ENCODE results near the gene PNMA8B.

Gene PNMA8B

DNA sequence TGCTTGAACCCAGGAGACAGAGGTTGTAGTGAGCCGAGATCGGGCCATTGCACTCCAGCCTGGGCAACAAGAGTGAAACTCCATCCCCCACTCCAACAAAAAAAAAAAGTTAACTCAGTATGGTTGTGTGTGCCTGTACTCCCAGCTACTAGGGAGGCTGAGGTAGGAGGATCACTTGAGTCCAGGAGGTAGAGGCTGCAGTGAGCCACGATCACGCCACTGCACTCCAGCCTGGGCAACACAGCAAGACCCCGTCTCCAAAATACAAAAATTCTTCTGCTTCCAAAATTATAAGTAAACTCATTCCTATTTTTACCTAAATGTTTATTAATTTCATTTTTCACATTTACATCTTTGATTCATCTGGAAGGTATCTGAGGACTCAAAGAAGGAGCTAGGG, 38.7 kb downstream of the PNMA8B start:
- ATAC-seq (replicated peaks; ENCODE audit: extremely low read depth, poor library complexity, severe bottlenecking) (no peak), DNase-seq (ENCODE audit: low spot score in 2 of 2) (no peak)
- H3K9me3 Mint-ChIP-seq = no peaks in the 10 kb centered on the region
- peaks cover 2% of the 10 kb centered on the region for H3K36me3 Mint-ChIP-seq (ENCODE audit: insufficient read depth)
- no peaks in the 10 kb centered on the region for H3K4me1 Mint-ChIP-seq
- peaks cover 50% of the 10 kb centered on the region for H3K27me3 Mint-ChIP-seq
- no peak overlapping the region for H3K27ac Mint-ChIP-seq (ENCODE audit: low read depth)
- no peak overlapping the region for H3K4me3 Mint-ChIP-seq

DNA sequence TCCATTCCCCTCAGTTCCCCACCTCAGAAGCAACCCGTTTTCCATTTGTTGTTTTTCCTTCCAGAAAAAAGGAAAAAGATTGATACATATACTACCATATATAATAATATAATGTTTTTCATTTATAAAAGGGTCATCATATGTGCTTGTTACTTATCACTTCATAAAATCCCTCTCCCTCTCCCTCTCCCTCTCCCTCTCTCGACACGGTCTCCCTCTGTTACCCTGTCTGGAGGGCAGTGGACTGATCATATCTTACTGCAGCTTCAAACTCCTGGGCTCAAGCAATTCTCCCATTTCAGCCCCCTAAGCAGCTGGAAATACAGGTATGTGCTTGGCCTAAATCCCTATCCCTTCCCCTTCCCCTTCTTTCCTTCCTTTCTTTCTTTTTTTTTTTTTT, 41.4 kb downstream of the PNMA8B start:
- H3K27me3 Mint-ChIP-seq = peaks cover 71% of the 10 kb centered on the region
- DNase-seq (ENCODE audit: low spot score in 2 of 2) = no peak
- H3K27ac Mint-ChIP-seq (ENCODE audit: low read depth) = no peak overlapping the region
- peaks cover 2% of the 10 kb centered on the region for H3K36me3 Mint-ChIP-seq (ENCODE audit: insufficient read depth)
- ATAC-seq (replicated peaks; ENCODE audit: extremely low read depth, poor library complexity, severe bottlenecking) = no peak
- H3K4me3 Mint-ChIP-seq = no peak overlapping the region
- peaks cover 6% of the 10 kb centered on the region for H3K9me3 Mint-ChIP-seq
- no peaks in the 10 kb centered on the region for H3K4me1 Mint-ChIP-seq

DNA sequence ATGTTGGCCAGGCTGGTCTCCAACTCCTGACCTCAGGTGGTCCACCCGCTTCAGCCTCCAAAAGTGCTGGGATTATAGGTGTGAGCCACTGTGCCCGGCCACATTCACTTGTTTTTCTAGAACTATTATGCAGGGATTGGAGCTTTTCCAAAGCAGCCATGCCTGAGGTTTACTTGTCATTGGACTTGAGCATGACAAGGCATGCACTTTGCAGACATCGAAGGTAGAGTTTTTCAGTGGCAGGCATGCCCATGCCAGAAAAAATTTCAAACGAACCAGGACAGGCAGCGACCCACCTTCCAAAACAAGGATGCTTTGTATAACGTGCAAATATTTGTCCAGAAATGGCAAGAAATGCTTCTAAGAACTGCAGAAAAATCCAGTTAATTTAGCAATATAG, 42.0 kb downstream of the PNMA8B start:
- H3K4me1 Mint-ChIP-seq = no peaks in the 10 kb centered on the region
- H3K9me3 Mint-ChIP-seq = peaks cover 8% of the 10 kb centered on the region
- H3K27ac Mint-ChIP-seq (ENCODE audit: low read depth) = no peak overlapping the region
- peaks cover 67% of the 10 kb centered on the region for H3K27me3 Mint-ChIP-seq
- ATAC-seq (replicated peaks; ENCODE audit: extremely low read depth, poor library complexity, severe bottlenecking) (no peak), DNase-seq (ENCODE audit: low spot score in 2 of 2) (no peak)
- peaks cover 2% of the 10 kb centered on the region for H3K36me3 Mint-ChIP-seq (ENCODE audit: insufficient read depth)
- H3K4me3 Mint-ChIP-seq = no peak overlapping the region

DNA sequence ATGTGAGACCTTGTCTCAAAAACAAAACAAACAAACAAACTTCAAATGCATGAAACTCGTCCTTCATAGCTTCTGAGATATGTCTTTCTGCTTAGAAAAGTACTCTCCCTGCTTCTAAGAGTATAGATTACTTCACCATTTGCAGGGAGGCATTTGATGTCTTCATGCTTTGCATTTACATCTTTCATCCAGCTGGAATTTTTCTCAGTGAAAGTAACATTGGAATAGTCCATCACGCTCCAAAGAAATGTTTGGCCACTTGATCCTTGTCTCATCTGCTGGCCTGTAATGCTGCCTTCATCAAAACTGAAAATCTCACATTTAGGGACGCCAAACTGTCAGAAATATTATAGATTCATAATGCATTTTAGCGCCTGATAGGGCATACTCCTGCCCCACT, 43.5 kb downstream of the PNMA8B start:
- DNase-seq (ENCODE audit: low spot score in 2 of 2) (no peak), ATAC-seq (replicated peaks; ENCODE audit: extremely low read depth, poor library complexity, severe bottlenecking) (no peak)
- H3K36me3 Mint-ChIP-seq (ENCODE audit: insufficient read depth) = no peaks in the 10 kb centered on the region
- no peaks in the 10 kb centered on the region for H3K4me1 Mint-ChIP-seq
- H3K4me3 Mint-ChIP-seq = no peak overlapping the region
- H3K27me3 Mint-ChIP-seq = peaks cover 61% of the 10 kb centered on the region
- H3K9me3 Mint-ChIP-seq = peaks cover 8% of the 10 kb centered on the region
- H3K27ac Mint-ChIP-seq (ENCODE audit: low read depth) = no peak overlapping the region

DNA sequence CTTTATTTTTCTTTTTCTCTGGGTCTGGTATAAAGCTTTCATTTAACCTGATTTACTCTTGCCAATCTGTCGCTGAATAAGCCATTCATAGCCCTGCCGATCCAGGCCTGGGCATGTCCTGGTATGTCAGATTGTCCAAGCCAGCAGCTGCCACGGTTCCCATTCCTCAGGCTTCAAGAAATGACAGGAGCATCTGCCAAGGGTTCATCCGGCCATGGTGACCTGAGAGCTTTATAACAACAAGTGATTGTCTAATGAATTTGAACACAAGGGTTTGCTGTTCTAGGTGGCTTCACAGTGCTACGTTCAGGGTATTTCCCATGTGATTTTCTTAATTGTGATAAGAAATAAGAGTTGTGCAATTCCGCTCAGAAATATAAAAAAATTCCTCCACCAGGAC, 44.3 kb downstream of the PNMA8B start:
- H3K4me1 Mint-ChIP-seq = no peaks in the 10 kb centered on the region
- H3K27me3 Mint-ChIP-seq = peaks cover 60% of the 10 kb centered on the region
- ATAC-seq (replicated peaks; ENCODE audit: extremely low read depth, poor library complexity, severe bottlenecking) = no peak
- no peak for DNase-seq (ENCODE audit: low spot score in 2 of 2)
- H3K9me3 Mint-ChIP-seq = peaks cover 8% of the 10 kb centered on the region
- H3K36me3 Mint-ChIP-seq (ENCODE audit: insufficient read depth) = no peaks in the 10 kb centered on the region
- no peak overlapping the region for H3K27ac Mint-ChIP-seq (ENCODE audit: low read depth)
- no peak overlapping the region for H3K4me3 Mint-ChIP-seq

DNA sequence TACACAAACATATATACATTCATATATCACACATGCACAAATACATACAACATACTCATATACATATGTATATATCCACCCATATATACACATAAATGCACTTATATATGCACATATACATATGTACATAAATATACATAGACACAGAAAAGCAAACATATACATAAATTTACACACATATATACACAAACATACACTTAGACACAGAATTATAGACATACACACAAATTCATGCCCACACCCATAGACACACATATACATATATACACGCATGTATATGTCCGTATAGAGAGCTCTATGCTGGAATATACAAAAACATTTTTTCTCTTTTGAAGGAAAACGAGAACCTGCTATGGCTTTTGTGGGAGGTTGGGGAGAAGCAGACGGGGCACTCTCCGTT, 44.9 kb downstream of the PNMA8B start:
- Mint-ChIP-seq H3K27me3 (peaks cover 60% of the 10 kb centered on the region), H3K27ac (ENCODE audit: low read depth) (no peak overlapping the region), H3K9me3 (peaks cover 8% of the 10 kb centered on the region), H3K4me3 (no peak overlapping the region), H3K4me1 (no peaks in the 10 kb centered on the region), H3K36me3 (ENCODE audit: insufficient read depth) (no peaks in the 10 kb centered on the region)
- no peak for DNase-seq (ENCODE audit: low spot score in 2 of 2)
- no peak for ATAC-seq (replicated peaks; ENCODE audit: extremely low read depth, poor library complexity, severe bottlenecking)

DNA sequence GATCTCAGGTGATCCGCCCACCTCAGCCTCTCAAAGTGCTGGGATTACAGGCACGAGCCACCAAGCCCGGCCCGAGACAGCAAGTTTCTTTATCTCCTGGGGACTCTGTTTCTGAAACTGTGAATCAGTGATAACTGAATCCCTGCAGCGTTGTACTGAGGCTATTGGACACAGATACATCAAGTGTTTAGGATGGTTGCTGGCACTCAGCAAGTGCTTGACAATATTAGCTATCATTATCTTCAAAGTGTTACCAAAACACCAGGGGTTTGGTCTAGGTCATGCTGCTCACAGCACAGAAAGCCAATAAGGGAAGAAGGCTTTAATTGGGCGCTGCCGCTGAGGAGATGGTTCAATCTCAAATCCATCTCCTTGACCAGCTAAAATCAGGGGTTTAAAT, 46.4 kb downstream of the PNMA8B start:
- no peaks in the 10 kb centered on the region for H3K4me1 Mint-ChIP-seq
- peaks cover 47% of the 10 kb centered on the region for H3K27me3 Mint-ChIP-seq
- H3K36me3 Mint-ChIP-seq (ENCODE audit: insufficient read depth) = peaks cover 2% of the 10 kb centered on the region
- no peak for DNase-seq (ENCODE audit: low spot score in 2 of 2)
- no peak overlapping the region for H3K27ac Mint-ChIP-seq (ENCODE audit: low read depth)
- H3K4me3 Mint-ChIP-seq = no peak overlapping the region
- H3K9me3 Mint-ChIP-seq = peaks cover 8% of the 10 kb centered on the region
- ATAC-seq (replicated peaks; ENCODE audit: extremely low read depth, poor library complexity, severe bottlenecking) = no peak

DNA sequence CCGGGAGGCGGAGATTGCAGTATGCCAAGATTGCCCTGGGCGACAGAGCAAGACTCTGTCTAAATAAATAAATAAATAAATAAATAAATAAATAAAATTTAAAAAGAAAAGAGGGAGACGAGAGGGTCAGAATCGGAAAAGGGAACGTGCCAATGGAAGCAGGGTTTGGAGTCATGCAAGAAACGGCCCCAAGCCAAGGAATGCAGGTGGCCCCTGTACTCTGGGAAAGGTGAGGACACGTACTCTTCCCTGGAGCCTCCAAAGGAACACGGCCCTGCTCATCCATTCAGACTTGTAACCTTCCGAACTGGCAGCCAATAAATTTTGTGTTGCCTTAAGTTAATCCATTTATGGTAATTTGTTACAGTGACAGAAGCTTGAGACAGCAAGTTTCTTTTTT, 47.1 kb downstream of the PNMA8B start:
- no peak overlapping the region for H3K4me3 Mint-ChIP-seq
- H3K4me1 Mint-ChIP-seq = no peaks in the 10 kb centered on the region
- peaks cover 47% of the 10 kb centered on the region for H3K27me3 Mint-ChIP-seq
- peaks cover 8% of the 10 kb centered on the region for H3K9me3 Mint-ChIP-seq
- peaks cover 2% of the 10 kb centered on the region for H3K36me3 Mint-ChIP-seq (ENCODE audit: insufficient read depth)
- no peak overlapping the region for H3K27ac Mint-ChIP-seq (ENCODE audit: low read depth)
- DNase-seq (ENCODE audit: low spot score in 2 of 2) (no peak), ATAC-seq (replicated peaks; ENCODE audit: extremely low read depth, poor library complexity, severe bottlenecking) (no peak)

DNA sequence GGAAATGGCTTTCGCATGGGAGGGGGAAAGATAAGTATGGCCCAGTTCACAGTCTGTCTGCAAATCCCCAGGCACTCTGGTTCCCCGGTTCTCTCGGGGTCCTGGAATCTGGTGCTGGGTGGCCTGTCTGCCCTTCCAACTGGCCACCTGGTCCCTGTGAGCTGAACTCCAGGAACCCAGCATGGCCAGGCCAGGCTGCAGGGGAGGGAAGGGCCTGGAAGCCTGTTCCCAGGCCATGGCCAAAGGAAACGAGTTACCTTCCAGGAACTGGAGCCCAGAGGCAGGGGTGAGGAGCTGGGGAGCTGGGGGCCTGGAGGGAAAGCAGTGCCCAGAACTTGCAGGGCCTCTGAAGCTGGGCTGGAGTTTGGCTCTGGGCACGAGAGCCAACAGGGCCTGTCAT, 47.8 kb downstream of the PNMA8B start:
- no peak overlapping the region for H3K27ac Mint-ChIP-seq (ENCODE audit: low read depth)
- peaks cover 2% of the 10 kb centered on the region for H3K36me3 Mint-ChIP-seq (ENCODE audit: insufficient read depth)
- no peak overlapping the region for H3K4me3 Mint-ChIP-seq
- H3K9me3 Mint-ChIP-seq = peaks cover 8% of the 10 kb centered on the region
- ATAC-seq (replicated peaks; ENCODE audit: extremely low read depth, poor library complexity, severe bottlenecking) = no peak
- peaks cover 47% of the 10 kb centered on the region for H3K27me3 Mint-ChIP-seq
- no peak for DNase-seq (ENCODE audit: low spot score in 2 of 2)
- H3K4me1 Mint-ChIP-seq = peaks cover 5% of the 10 kb centered on the region

DNA sequence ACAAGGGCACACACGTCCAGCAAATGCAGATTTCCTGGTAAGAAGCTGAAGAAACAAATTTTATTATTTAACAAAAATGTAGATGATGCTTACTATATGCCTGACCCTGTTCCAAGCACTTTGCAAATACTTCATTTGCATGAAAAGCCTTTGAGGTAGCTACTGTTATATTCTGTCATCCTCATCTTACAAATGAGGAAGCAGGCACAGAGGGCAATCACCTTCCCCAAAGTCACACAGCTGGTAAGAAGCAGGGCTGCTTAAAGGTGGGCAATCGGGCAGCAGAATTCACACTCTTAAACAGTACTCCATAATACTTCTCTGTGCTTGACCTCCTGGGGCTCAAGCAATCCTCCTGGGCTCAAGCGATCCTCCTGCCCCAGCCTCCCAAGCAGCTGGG, 48.7 kb downstream of the PNMA8B start:
- Mint-ChIP-seq H3K4me3 (no peak overlapping the region), H3K9me3 (peaks cover 8% of the 10 kb centered on the region)
- no peak for ATAC-seq (replicated peaks; ENCODE audit: extremely low read depth, poor library complexity, severe bottlenecking)

DNA sequence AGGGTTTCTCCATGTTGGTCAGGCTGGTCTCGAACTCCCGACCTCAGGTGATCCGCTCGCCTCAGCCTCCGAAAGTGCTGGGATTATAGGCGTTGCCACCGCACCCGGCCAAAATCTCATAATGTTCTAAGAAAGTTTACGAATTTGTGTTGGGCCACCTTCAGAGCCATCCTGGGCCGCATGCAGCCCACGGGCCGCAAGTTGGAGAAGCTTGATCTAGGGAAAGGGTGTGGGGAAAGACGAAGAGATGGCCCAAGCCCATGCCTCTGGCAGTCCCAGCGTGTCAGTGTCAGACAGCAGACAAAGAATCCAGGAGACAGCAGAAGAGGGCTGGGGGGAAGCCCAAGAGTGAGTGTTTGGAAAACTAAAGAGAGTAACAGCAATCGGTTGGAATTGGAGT, 49.6 kb downstream of the PNMA8B start:
- H3K9me3 Mint-ChIP-seq = peaks cover 8% of the 10 kb centered on the region

More for the DNA sequence above, 48.7 kb downstream of the PNMA8B start:
- peaks cover 47% of the 10 kb centered on the region for H3K27me3 Mint-ChIP-seq
- H3K36me3 Mint-ChIP-seq (ENCODE audit: insufficient read depth) = peaks cover 2% of the 10 kb centered on the region
- H3K4me1 Mint-ChIP-seq = peaks cover 6% of the 10 kb centered on the region
- DNase-seq (ENCODE audit: low spot score in 2 of 2) = no peak
- no peak overlapping the region for H3K27ac Mint-ChIP-seq (ENCODE audit: low read depth)

DNA sequence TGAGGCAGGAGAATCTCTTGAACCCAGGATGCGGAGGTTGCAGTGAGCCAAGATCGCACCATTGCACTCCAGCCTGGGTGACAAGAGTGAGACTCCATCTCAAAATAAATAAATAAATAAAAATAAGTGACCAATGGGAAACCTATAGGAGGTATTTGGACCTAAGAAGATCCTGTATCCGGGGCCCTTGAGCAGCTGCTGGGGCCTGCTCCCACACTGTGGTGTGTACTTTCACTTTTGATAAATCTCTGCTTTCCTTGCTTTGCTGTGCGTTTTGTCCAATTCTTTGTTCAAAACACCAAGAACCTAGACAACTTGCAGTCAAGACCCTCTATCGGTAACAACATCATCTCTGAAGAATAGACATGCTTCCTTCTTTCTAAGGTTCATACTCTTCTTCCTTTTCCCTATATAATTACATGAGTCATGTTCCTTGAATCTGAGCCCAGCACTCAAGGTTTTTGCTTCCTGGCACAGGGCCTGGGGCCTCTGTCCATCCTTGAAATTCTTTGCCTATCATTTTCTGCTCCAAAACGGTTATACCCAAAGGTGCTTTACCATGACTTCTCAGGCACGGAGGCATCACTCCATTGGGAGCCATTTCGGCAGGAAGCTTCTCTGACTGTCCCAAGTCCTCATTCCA, 52.7 kb downstream of the PNMA8B start:
- Mint-ChIP-seq H3K36me3 (ENCODE audit: insufficient read depth) (peaks cover 2% of the 10 kb centered on the region), H3K4me3 (no peak overlapping the region), H3K27me3 (peaks cover 22% of the 10 kb centered on the region), H3K4me1 (peaks cover 6% of the 10 kb centered on the region), H3K9me3 (no peaks in the 10 kb centered on the region), H3K27ac (ENCODE audit: low read depth) (no peak overlapping the region)
- DNase-seq (ENCODE audit: low spot score in 2 of 2) = no peak
- no peak for ATAC-seq (replicated peaks; ENCODE audit: extremely low read depth, poor library complexity, severe bottlenecking)

More for the DNA sequence above, 49.6 kb downstream of the PNMA8B start:
- peaks cover 2% of the 10 kb centered on the region for H3K36me3 Mint-ChIP-seq (ENCODE audit: insufficient read depth)
- no peak overlapping the region for H3K27ac Mint-ChIP-seq (ENCODE audit: low read depth)
- no peak overlapping the region for H3K4me3 Mint-ChIP-seq
- no peak for DNase-seq (ENCODE audit: low spot score in 2 of 2)
- peaks cover 40% of the 10 kb centered on the region for H3K27me3 Mint-ChIP-seq
- H3K4me1 Mint-ChIP-seq = peaks cover 6% of the 10 kb centered on the region
- no peak for ATAC-seq (replicated peaks; ENCODE audit: extremely low read depth, poor library complexity, severe bottlenecking)

DNA sequence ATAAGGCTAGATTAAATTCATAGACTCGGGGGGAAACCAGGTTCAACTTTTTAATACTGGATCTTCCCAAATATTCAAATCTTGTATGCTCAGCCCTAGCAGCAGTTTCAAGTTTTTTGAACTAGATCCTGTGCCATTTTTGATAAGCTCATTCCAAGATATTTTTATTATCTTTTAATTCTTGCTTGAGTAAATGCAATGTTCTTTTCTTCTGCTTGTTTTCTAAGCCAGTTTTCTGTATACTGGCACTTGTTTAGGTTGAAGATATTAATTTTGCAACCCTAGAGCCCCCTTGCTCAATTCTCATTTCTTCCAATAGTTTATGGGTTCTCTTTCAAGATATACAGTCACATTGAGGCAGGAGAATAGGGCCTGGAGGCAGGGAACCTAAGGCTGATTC, 53.8 kb downstream of the PNMA8B start:
- H3K27me3 Mint-ChIP-seq = peaks cover 12% of the 10 kb centered on the region
- H3K4me1 Mint-ChIP-seq = peaks cover 6% of the 10 kb centered on the region
- H3K9me3 Mint-ChIP-seq = no peaks in the 10 kb centered on the region
- DNase-seq (ENCODE audit: low spot score in 2 of 2) (no peak), ATAC-seq (replicated peaks; ENCODE audit: extremely low read depth, poor library complexity, severe bottlenecking) (no peak)
- H3K4me3 Mint-ChIP-seq = no peak overlapping the region
- H3K27ac Mint-ChIP-seq (ENCODE audit: low read depth) = no peak overlapping the region
- peaks cover 2% of the 10 kb centered on the region for H3K36me3 Mint-ChIP-seq (ENCODE audit: insufficient read depth)

Measured in central memory CD8-positive, alpha-beta T cell (primary cell).